Ishikawa (cell line): ENCODE results near the gene HERC2.

Experiments used
- CREB1 ChIP-seq: IDR thresholded peaks from 2 replicates; pipeline ENCODE4 v1.6.1; 2012; ENCODE audit warnings: low read depth
- EGR1 ChIP-seq: IDR thresholded peaks from 2 replicates; pipeline ENCODE4 v1.6.1; 2012
- EP300 ChIP-seq: IDR thresholded peaks from 2 replicates; pipeline ENCODE4 v1.6.1; 2012; ENCODE audit warnings: borderline replicate concordance
- FOXM1 ChIP-seq: IDR thresholded peaks from 2 replicates; pipeline ENCODE4 v1.6.1; 2012; ENCODE audit warnings: low read depth, borderline replicate concordance
- MAX ChIP-seq: IDR thresholded peaks from 2 replicates; pipeline ENCODE4 v1.6.1; 2012
- NFIC ChIP-seq: IDR thresholded peaks from 2 replicates; pipeline ENCODE4 v1.6.1; 2012
- REST ChIP-seq: IDR thresholded peaks from 2 replicates; pipeline ENCODE4 v1.6.1; 2012; ENCODE audit warnings: low read depth, mild to moderate bottlenecking
- TAF1 ChIP-seq: IDR thresholded peaks from 2 replicates; pipeline ENCODE4 v1.6.1; 2012; ENCODE audit warnings: low read depth, mild to moderate bottlenecking
- TCF12 ChIP-seq: IDR thresholded peaks from 2 replicates; pipeline ENCODE4 v1.6.1; 2012; ENCODE audit warnings: low read depth
- USF1 ChIP-seq: IDR thresholded peaks from 2 replicates; pipeline ENCODE4 v1.6.1; 2012
- YY1 ChIP-seq: IDR thresholded peaks from 2 replicates; pipeline ENCODE4 v1.6.1; 2012; ENCODE audit warnings: low read depth
- ZBTB7A ChIP-seq: IDR thresholded peaks from 2 replicates; pipeline ENCODE4 v1.6.1; 2012; ENCODE audit warnings: low read depth

GRCh38 chr15:28104326-28104725, 217.7 kb downstream of the HERC2 start:
- TF ChIP-seq TCF12 (no peak), TAF1 (no peak), MAX (no peak), ZBTB7A (no peak), REST (no peak), EP300 (no peak), FOXM1 (no peak), CREB1 (no peak), NFIC (no peak), USF1 (no peak), EGR1 (no peak), YY1 (no peak)
